ENCODE measurements around the gene GSTCD. TPM values are rescaled to one million over a fixed set of nuclear protein-coding genes. Genes with fewer than 3 reads are reported as not detected.

Gene GSTCD
- total RNA-seq, 1 experiment from 2014 or later = 29.0 TPM

GRCh38 chr4:105808750-105809041 lies 100.1 kb downstream of the GSTCD start:
- Histone ChIP-seq H3K27me3 (replicated peaks; ENCODE audit: insufficient read depth, low read depth, low read length, poor library complexity) (no peaks in the 10 kb centered on the region), H3K9me3 (ENCODE audit: low read depth, low read length, poor library complexity, severe bottlenecking) (no peaks in the 10 kb centered on the region), H3K4me3 (ENCODE audit: low read depth, low read length, poor library complexity, severe bottlenecking) (no peak overlapping the region), H3K36me3 (ENCODE audit: insufficient read depth, low read length, poor library complexity, severe bottlenecking) (no peaks in the 10 kb centered on the region), H3K27ac (ENCODE audit: low read depth, low read length, poor library complexity, severe bottlenecking) (no peak overlapping the region), H3K4me1 (ENCODE audit: insufficient read depth, low read length, poor library complexity, severe bottlenecking) (peaks cover 27% of the 10 kb centered on the region)
- intact Hi-C loops (cut with micrococcal nuclease; ENCODE audit: unreplicated experiment) = no loop called here
- CTCF ChIA-PET = no interaction called here
- TF ChIP-seq CTCF (conservative IDR thresholded peaks at IDR 0.05; ENCODE audit: low read depth, low read length) = no peak
- TF ChIP-seq EZH2 (IDR thresholded peaks at IDR 0.05; ENCODE audit: borderline replicate concordance, low read depth, low read length, poor library complexity, severe bottlenecking) = no peak
- no peak for DNase-seq (ENCODE audit: low spot score)
- BruUV-seq (replicated peaks) = no TSS peak
- POLR2A ChIA-PET (ENCODE audit: low non-redundant PET) = no interaction called here

GRCh38 chr4:105815701-105816100 lies 107.1 kb downstream of the GSTCD start:
- intact Hi-C loops (cut with micrococcal nuclease; ENCODE audit: unreplicated experiment) = no loop called here
- Histone ChIP-seq H3K27me3 (replicated peaks; ENCODE audit: insufficient read depth, low read depth, low read length, poor library complexity) (no peaks in the 10 kb centered on the region), H3K4me1 (ENCODE audit: insufficient read depth, low read length, poor library complexity, severe bottlenecking) (peaks cover 6% of the 10 kb centered on the region), H3K36me3 (ENCODE audit: insufficient read depth, low read length, poor library complexity, severe bottlenecking) (no peaks in the 10 kb centered on the region), H3K27ac (ENCODE audit: low read depth, low read length, poor library complexity, severe bottlenecking) (no peak overlapping the region), H3K9me3 (ENCODE audit: low read depth, low read length, poor library complexity, severe bottlenecking) (no peaks in the 10 kb centered on the region), H3K4me3 (ENCODE audit: low read depth, low read length, poor library complexity, severe bottlenecking) (no peak overlapping the region)
- ChIA-PET CTCF (no interaction called here), POLR2A (ENCODE audit: low non-redundant PET) (no interaction called here)
- BruUV-seq (replicated peaks) = no TSS peak
- TF ChIP-seq EZH2 (IDR thresholded peaks at IDR 0.05; ENCODE audit: borderline replicate concordance, low read depth, low read length, poor library complexity, severe bottlenecking) (no peak), CTCF (conservative IDR thresholded peaks at IDR 0.05; ENCODE audit: low read depth, low read length) (no peak)
- no peak for DNase-seq (ENCODE audit: low spot score)

DNA sequence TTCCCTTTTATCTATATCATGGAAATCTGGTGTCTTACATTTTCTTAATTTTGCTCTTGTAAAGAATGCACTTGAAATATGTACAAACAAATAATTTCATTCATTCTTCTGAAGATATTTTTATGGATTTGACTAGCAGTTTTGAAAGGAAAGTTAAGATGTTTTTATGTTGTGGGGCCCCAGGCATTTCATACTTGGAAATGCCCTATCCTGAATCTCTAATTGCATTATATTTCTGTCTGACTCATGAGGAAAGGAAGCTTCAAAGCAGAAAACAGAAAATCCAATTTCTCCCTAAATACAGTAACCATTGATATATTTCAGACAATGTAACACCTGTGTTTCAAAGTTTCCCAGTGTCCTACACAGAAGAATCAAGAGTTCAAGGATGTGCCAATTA lies 113.5 kb downstream of the GSTCD start:
- Histone ChIP-seq H3K9me3 (ENCODE audit: low read depth, low read length, poor library complexity, severe bottlenecking) (no peaks in the 10 kb centered on the region), H3K27ac (ENCODE audit: low read depth, low read length, poor library complexity, severe bottlenecking) (no peak overlapping the region), H3K4me3 (ENCODE audit: low read depth, low read length, poor library complexity, severe bottlenecking) (no peak overlapping the region), H3K36me3 (ENCODE audit: insufficient read depth, low read length, poor library complexity, severe bottlenecking) (no peaks in the 10 kb centered on the region), H3K27me3 (replicated peaks; ENCODE audit: insufficient read depth, low read depth, low read length, poor library complexity) (no peaks in the 10 kb centered on the region), H3K4me1 (ENCODE audit: insufficient read depth, low read length, poor library complexity, severe bottlenecking) (no peaks in the 10 kb centered on the region)
- intact Hi-C loops (cut with micrococcal nuclease; ENCODE audit: unreplicated experiment) = no loop called here
- no peak for DNase-seq (ENCODE audit: low spot score)
- POLR2A ChIA-PET (ENCODE audit: low non-redundant PET) = interaction anchor here (0.6 kb wide), 1 partner anchor 112 kb away, joined by 3 read pairs; no protein-coding TSS in a partner anchor
- no TSS peak for BruUV-seq (replicated peaks)
- CTCF ChIA-PET = no interaction called here
- TF ChIP-seq EZH2 (IDR thresholded peaks at IDR 0.05; ENCODE audit: borderline replicate concordance, low read depth, low read length, poor library complexity, severe bottlenecking) = no peak

GRCh38 chr4:105828074-105828473 lies 119.5 kb downstream of the GSTCD start:
- Histone ChIP-seq H3K4me3 (ENCODE audit: low read depth, low read length, poor library complexity, severe bottlenecking) (no peak overlapping the region), H3K27me3 (replicated peaks; ENCODE audit: insufficient read depth, low read depth, low read length, poor library complexity) (no peaks in the 10 kb centered on the region), H3K27ac (ENCODE audit: low read depth, low read length, poor library complexity, severe bottlenecking) (no peak overlapping the region), H3K9me3 (ENCODE audit: low read depth, low read length, poor library complexity, severe bottlenecking) (no peaks in the 10 kb centered on the region), H3K4me1 (ENCODE audit: insufficient read depth, low read length, poor library complexity, severe bottlenecking) (no peaks in the 10 kb centered on the region), H3K36me3 (ENCODE audit: insufficient read depth, low read length, poor library complexity, severe bottlenecking) (no peaks in the 10 kb centered on the region)
- TF ChIP-seq EZH2 (IDR thresholded peaks at IDR 0.05; ENCODE audit: borderline replicate concordance, low read depth, low read length, poor library complexity, severe bottlenecking) (no peak), CTCF (conservative IDR thresholded peaks at IDR 0.05; ENCODE audit: low read depth, low read length) (no peak)
- POLR2A ChIA-PET (ENCODE audit: low non-redundant PET) = no interaction called here
- no peak for DNase-seq (ENCODE audit: low spot score)
- intact Hi-C loops (cut with micrococcal nuclease; ENCODE audit: unreplicated experiment) = no loop called here
- BruUV-seq (replicated peaks) = no TSS peak
- CTCF ChIA-PET = no interaction called here
